ENCODE measurements around the gene IFRD2. TPM values are rescaled to one million over a fixed set of nuclear protein-coding genes. Genes with fewer than 3 reads are reported as not detected.

The IFRD2 gene
- total and polyA plus RNA-seq, 2 of the 13 experiments (the other 11 are each of a cell fraction or from before 2014, with no cell fraction given): 32.8 to 96.1 TPM

DNA sequence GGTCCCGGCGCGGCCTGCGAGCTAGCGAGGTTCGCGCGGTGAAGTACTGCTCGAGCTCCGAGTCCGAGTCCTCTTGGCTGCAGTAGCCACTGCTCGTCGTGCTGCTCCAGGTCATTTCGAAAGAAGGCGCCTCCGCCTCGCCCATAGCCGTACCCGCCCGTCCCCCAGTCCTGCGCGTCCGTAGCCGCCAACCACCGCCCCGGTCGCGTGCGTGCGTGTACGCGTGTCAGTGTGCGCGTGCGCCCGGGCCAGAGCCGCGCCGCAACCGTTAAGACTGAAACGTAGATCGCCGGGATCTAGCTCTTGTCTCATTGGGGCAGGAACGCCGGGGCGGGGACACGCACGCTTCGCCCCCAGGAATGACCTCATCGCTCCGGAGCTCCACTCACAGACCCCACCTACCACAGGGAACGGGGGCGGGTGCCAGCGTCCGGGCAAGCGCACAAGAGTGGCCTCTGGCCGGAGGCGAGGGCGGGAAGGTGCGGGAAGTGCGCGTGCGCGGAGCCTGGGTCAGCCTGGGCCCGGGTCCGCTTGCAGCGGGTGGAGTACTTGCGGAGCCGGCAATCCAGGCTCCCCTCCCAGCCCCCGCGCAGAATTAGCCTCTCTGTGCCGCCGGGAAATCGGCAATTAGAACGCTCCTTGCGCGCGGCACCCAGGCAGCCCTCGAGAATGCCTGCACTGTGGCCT, 45.1 kb upstream of the IFRD2 start (continued):
- TF ChIP-seq ARID5B (CRISPR knock-in tag; IDR thresholded peaks at IDR 0.05): peak; percentile 38; the same call in 1 of the 2 replicates
- peak; percentile 37; the same call in 1 of the 2 replicates for TF ChIP-seq BCL6 (CRISPR knock-in tag; IDR thresholded peaks at IDR 0.05)
- 0 out of 2 replicates have a peak, but pooled peaks have one; percentile 64 for TF ChIP-seq ZNF543 (CRISPR knock-in tag; IDR thresholded peaks at IDR 0.05)
- peak; percentile 65; the same call in 1 of the 2 replicates for TF ChIP-seq ZNF589 (CRISPR knock-in tag; conservative IDR thresholded peaks at IDR 0.05)
- peak; percentile 58; the same call in 1 of the 2 replicates for TF ChIP-seq ZNF276 (CRISPR knock-in tag; IDR thresholded peaks at IDR 0.05; ENCODE audit: low read depth)
- peak; percentile 88 for TF ChIP-seq THAP11 (CRISPR knock-in tag; IDR thresholded peaks at IDR 0.05)
- no peak for TF ChIP-seq ZNF816 (CRISPR knock-in tag; IDR thresholded peaks at IDR 0.05; ENCODE audit: borderline replicate concordance)
- peak; percentile 60 for TF ChIP-seq ZSCAN29 (CRISPR knock-in tag; conservative IDR thresholded peaks at IDR 0.05)
- peak; percentile 40; the same call in 1 of the 2 replicates for TF ChIP-seq RXRB (CRISPR knock-in tag; IDR thresholded peaks at IDR 0.05; ENCODE audit: borderline replicate concordance)
- 0 out of 2 replicates have a peak, but pooled peaks have one; percentile 22 for TF ChIP-seq CSRNP2 (CRISPR knock-in tag; conservative IDR thresholded peaks at IDR 0.05; ENCODE audit: low read depth)
- TF ChIP-seq REPIN1 (CRISPR knock-in tag; IDR thresholded peaks at IDR 0.05; ENCODE audit: borderline replicate concordance, low read depth): 0 out of 2 replicates have a peak, but pooled peaks have one; percentile 43
- peak; percentile 65; the same call in 1 of the 2 replicates for TF ChIP-seq ERF (CRISPR knock-in tag; IDR thresholded peaks at IDR 0.05)
- peak; percentile 62; the same call in 1 of the 2 replicates for TF ChIP-seq ZBTB10 (CRISPR knock-in tag; IDR thresholded peaks at IDR 0.05; ENCODE audit: borderline replicate concordance)
- no peak; the same call in 1 of the 2 replicates for TF ChIP-seq ZKSCAN8 (CRISPR knock-in tag; IDR thresholded peaks at IDR 0.05; ENCODE audit: borderline replicate concordance)
- TF ChIP-seq ZNF20 (CRISPR knock-in tag; IDR thresholded peaks at IDR 0.05): no peak
- TF ChIP-seq, protein P1, sequence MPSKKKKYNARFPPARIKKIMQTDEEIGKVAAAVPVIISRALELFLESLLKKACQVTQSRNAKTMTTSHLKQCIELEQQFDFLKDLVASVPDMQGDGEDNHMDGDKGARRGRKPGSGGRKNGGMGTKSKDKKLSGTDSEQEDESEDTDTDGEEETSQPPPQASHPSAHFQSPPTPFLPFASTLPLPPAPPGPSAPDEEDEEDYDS (CRISPR knock-in tag; IDR thresholded peaks at IDR 0.05): peak; percentile 84
- 0 out of 2 replicates have a peak, but pooled peaks have one; percentile 56 for TF ChIP-seq JUNB (CRISPR knock-in tag; IDR thresholded peaks at IDR 0.05; ENCODE audit: borderline replicate concordance)

Measured in HepG2 (cell line).